HG03159 (cell line): ENCODE data around the gene NANS.
A peak's percentile ranks its signal among the peaks of the same experiment; 100 is the strongest.
"Not testable (repeated sequence)": the region's sequence is repeated elsewhere in the genome, so short reads cannot be mapped to it uniquely, and the experiment has no call there.

Source experiments
- ATAC-seq: cut with Tn5 transposase; IDR thresholded peaks from one replicate; pipeline ENCODE4 v1.9.1; 2021; ENCODE audit warnings: mild to moderate bottlenecking, moderate library complexity; ENCODE audit not compliant: unreplicated experiment

The NANS gene

GRCh38 chr9:98056269-98057137, at the start of gene NANS:
NANS (plus strand) TSS chr9:98056732; CDS start chr9:98056809, 77 bp downstream.
- peak; percentile 94 for ATAC-seq

GRCh38 chr9:98007251-98007928, 49.1 kb upstream of the NANS start:
- ATAC-seq: no peak

GRCh38 chr9:98008764-98009163, 47.8 kb upstream of the NANS start:
- ATAC-seq: no peak

- ATAC-seq: no peak
Measured at GRCh38 chr9:98009437-98009836, 47.1 kb upstream of the NANS start.

- ATAC-seq: no peak
Measured at GRCh38 chr9:98009936-98010335, 46.6 kb upstream of the NANS start.

- ATAC-seq: peak; percentile 82
Measured at GRCh38 chr9:98010445-98010844, 46.1 kb upstream of the NANS start.

- ATAC-seq: no peak
Measured at GRCh38 chr9:98011122-98011521, 45.4 kb upstream of the NANS start.

GRCh38 chr9:98016137-98016680, 40.3 kb upstream of the NANS start:
- no peak for ATAC-seq

GRCh38 chr9:98017306-98017705, 39.2 kb upstream of the NANS start:
- no peak for ATAC-seq

- ATAC-seq: no peak
Measured at GRCh38 chr9:98018347-98018746, 38.2 kb upstream of the NANS start.

GRCh38 chr9:98019098-98019497, 37.4 kb upstream of the NANS start:
- ATAC-seq: no peak

GRCh38 chr9:98019869-98020268, 36.7 kb upstream of the NANS start:
- ATAC-seq: not testable (repeated sequence)

- no peak for ATAC-seq
Measured at GRCh38 chr9:98020476-98021145, 35.9 kb upstream of the NANS start.

- no peak for ATAC-seq
Measured at GRCh38 chr9:98021306-98022040, 35.1 kb upstream of the NANS start.

GRCh38 chr9:98022447-98022846, 34.1 kb upstream of the NANS start:
- ATAC-seq: no peak

- ATAC-seq: no peak
Measured at GRCh38 chr9:98024702-98025101, 31.8 kb upstream of the NANS start.

- ATAC-seq: no peak
Measured at GRCh38 chr9:98031169-98031568, 25.4 kb upstream of the NANS start.

GRCh38 chr9:98031935-98032334, 24.6 kb upstream of the NANS start:
- no peak for ATAC-seq

- ATAC-seq: peak; percentile 56
Measured at GRCh38 chr9:98034593-98035546, 21.7 kb upstream of the NANS start.

- no peak for ATAC-seq
Measured at GRCh38 chr9:98037357-98037756, 19.2 kb upstream of the NANS start.
